Neutrophil (primary cell): ENCODE data around the gene PTPRE.

Source experiments
- H3K27ac ChIP-seq: fragments of 200-600 bp; sonication (generic); 2 replicates; pipeline ENCODE4 v1.5.1; 2016; ENCODE audit warnings: mild to moderate bottlenecking, moderate library complexity
- H3K27me3 ChIP-seq: fragments of 200-600 bp; sonication (generic); 2 replicates; pipeline ENCODE4 v1.6.0; 2016; ENCODE audit warnings: mild to moderate bottlenecking
- H3K36me3 ChIP-seq: fragments of 200-600 bp; sonication (generic); 2 replicates; pipeline ENCODE4 v1.5.1; 2017
- H3K4me1 ChIP-seq, 2 experiments: fragments of 200-600 bp in 1 of 2; sonication (generic) in 1 of 2; 1 replicate in 1 of 2; 2 replicates in 1 of 2; pipeline versions ENCODE4 v1.5.1 to v1.6.1; 2013 to 2016; ENCODE audit warnings: low read depth in 1 of 2, low read length in 1 of 2, mild to moderate bottlenecking in 1 of 2, moderate library complexity in 1 of 2; ENCODE audit not compliant: control insufficient read depth in 1 of 2, insufficient read depth in 1 of 2
- H3K4me3 ChIP-seq, 2 experiments: fragments of 200-600 bp in 1 of 2; sonication (generic) in 1 of 2; 1 replicate in 1 of 2; 2 replicates in 1 of 2; pipeline ENCODE4 v1.5.1; 2013 to 2016; ENCODE audit warnings: low read depth in 1 of 2, low read length in 1 of 2, mild to moderate bottlenecking in 1 of 2, moderate library complexity in 1 of 2
- H3K9me3 ChIP-seq: fragments of 200-600 bp; sonication (generic); 2 replicates; pipeline ENCODE4 v1.5.1; 2016
- TF ChIP-seq, protein P1 (sequence below): fragments of 200-600 bp; sonication (generic); IDR thresholded peaks from 2 replicates; pipeline ENCODE4 v1.5.1; 2016; ENCODE audit warnings: antibody characterized with exemption

PTPRE gene

DNA sequence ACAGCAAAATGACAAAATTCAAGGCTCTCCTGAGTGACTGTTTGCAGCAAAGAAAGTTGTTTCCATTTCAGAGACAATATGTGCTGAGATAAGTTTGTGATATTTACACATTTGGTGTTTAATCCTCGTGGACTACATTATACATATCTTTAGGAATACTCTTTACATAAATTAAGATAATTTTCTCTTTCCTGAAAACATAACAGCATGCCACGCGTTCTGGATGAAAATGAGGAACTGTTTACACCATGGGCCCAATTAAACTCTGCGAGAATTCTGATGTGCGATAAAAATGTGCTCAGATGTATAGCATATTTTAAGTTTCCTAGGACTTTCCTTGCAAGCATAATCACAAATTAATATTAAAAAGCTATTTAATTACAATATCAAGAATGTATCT, 26.4 kb downstream of the PTPRE start:
- H3K36me3 ChIP-seq, result no peaks in the 10 kb centered on the region
- peaks cover 6 to 7% of the 10 kb centered on the region in 2 experiments for H3K4me1 ChIP-seq
- TF ChIP-seq, protein P1, sequence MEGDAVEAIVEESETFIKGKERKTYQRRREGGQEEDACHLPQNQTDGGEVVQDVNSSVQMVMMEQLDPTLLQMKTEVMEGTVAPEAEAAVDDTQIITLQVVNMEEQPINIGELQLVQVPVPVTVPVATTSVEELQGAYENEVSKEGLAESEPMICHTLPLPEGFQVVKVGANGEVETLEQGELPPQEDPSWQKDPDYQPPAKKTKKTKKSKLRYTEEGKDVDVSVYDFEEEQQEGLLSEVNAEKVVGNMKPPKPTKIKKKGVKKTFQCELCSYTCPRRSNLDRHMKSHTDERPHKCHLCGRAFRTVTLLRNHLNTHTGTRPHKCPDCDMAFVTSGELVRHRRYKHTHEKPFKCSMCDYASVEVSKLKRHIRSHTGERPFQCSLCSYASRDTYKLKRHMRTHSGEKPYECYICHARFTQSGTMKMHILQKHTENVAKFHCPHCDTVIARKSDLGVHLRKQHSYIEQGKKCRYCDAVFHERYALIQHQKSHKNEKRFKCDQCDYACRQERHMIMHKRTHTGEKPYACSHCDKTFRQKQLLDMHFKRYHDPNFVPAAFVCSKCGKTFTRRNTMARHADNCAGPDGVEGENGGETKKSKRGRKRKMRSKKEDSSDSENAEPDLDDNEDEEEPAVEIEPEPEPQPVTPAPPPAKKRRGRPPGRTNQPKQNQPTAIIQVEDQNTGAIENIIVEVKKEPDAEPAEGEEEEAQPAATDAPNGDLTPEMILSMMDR, result no peak
- H3K9me3 ChIP-seq, result no peaks in the 10 kb centered on the region
- H3K4me3 ChIP-seq, result no peak overlapping the region
- H3K27ac ChIP-seq, result no peak overlapping the region
- H3K27me3 ChIP-seq, result no peaks in the 10 kb centered on the region

DNA sequence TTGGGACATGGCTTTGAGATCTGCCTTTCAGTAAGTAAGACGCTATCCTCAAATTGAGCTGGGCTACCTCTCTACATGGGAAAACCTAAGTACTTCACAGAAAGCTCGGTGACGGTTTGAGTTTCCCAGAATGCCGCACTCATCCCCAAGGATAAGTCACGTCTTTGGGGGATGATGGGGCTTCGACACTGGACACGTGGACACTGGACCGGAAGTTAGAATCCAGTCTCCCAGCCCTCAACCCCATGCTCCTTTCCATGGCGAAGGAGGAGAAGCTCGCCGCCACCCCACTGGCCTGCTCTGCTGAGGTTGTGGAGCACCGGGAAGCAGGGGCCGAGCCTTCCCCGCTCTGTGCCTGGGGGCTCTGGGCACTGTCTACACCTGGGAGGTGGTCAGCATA, 27.5 kb downstream of the PTPRE start:
- no peak overlapping the region for H3K4me3 ChIP-seq
- no peaks in the 10 kb centered on the region for H3K9me3 ChIP-seq
- no peaks in the 10 kb centered on the region for H3K27me3 ChIP-seq
- no peaks in the 10 kb centered on the region for H3K36me3 ChIP-seq
- TF ChIP-seq, protein P1, result no peak
- peaks cover 5% of the 10 kb centered on the region in 2 experiments for H3K4me1 ChIP-seq
- no peak overlapping the region for H3K27ac ChIP-seq

- H3K4me3 ChIP-seq, result no peak overlapping the region
- no peak overlapping the region for H3K27ac ChIP-seq
- TF ChIP-seq, protein P1, result no peak
- H3K4me1 ChIP-seq, result peaks cover 5% of the 10 kb centered on the region in 2 experiments
- H3K36me3 ChIP-seq, result no peaks in the 10 kb centered on the region
- no peaks in the 10 kb centered on the region for H3K27me3 ChIP-seq
- H3K9me3 ChIP-seq, result no peaks in the 10 kb centered on the region
These were observed 28.2 kb downstream of the PTPRE start for GRCh38 chr10:127935071-127935561.

DNA sequence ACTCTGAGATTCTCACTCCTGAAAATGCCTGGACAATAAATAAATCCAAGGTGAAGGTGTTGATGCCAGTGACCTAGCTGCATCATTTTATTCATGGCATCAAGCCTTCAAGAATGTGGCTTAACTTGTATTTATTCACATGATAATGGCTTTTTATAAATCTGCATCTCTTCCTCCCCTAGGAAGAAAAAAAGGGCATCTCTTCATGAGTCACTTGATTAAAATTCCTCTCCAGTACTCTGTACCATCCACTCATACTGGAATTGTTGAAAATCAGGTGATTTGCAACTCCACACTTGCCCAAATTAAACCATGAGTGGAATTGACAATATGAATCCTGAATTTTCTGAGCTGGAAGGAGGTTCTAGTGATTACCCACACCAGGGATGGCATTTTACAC, 30.2 kb downstream of the PTPRE start:
- H3K9me3 ChIP-seq, result no peaks in the 10 kb centered on the region
- peaks cover 5% of the 10 kb centered on the region in 2 experiments for H3K4me1 ChIP-seq
- no peak overlapping the region for H3K27ac ChIP-seq
- no peaks in the 10 kb centered on the region for H3K36me3 ChIP-seq
- no peak overlapping the region for H3K4me3 ChIP-seq
- TF ChIP-seq, protein P1, result no peak
- no peaks in the 10 kb centered on the region for H3K27me3 ChIP-seq

DNA sequence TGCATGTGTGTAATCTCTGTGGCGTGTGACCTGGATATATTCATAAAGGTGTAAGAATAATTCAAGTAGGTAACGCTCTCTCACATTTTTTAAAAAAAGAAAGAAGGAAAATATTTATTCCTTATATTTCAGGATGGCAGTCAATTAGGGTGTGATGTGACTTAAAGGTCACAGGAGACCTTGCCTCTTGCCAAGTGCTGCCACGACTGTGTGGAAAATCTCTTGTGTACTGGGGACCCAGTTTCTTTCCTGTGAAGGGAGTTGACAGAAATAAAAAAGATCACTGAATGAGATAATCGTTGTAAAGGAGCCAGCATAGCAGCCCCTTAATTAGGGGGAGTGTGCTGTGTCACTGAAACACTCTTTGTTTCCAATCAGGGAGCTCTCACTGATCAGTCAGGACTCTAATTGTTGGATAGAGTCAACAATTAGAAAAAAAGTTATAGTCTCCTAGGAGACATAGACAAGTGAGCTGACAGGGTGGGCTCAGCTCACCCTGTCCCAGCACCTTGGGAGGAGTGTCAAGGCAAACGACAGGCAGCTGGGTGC, 31.1 kb downstream of the PTPRE start:
- Histone ChIP-seq H3K9me3 (no peaks in the 10 kb centered on the region), H3K27me3 (no peaks in the 10 kb centered on the region), H3K4me3 (no peak overlapping the region), H3K27ac (no peak overlapping the region), H3K36me3 (no peaks in the 10 kb centered on the region), H3K4me1 (peaks cover 5% of the 10 kb centered on the region in 2 experiments)
- TF ChIP-seq, protein P1, result no peak
